Mucosa of stomach (tissue), 1 donor: ENCODE results near the gene HSD17B3.

Experiments used
- H3K27me3 ChIP-seq: one replicate; pipeline ENCODE4 v1.7.0; 2013; ENCODE audit warnings: mild to moderate bottlenecking, low read length; ENCODE audit not compliant: control insufficient read depth, insufficient read depth
- H3K36me3 ChIP-seq: one replicate; pipeline ENCODE4 v1.7.0; 2013; ENCODE audit warnings: low read length; ENCODE audit not compliant: control insufficient read depth, insufficient read depth
- H3K4me1 ChIP-seq: one replicate; pipeline ENCODE4 v1.7.0; 2013; ENCODE audit warnings: mild to moderate bottlenecking, low read length; ENCODE audit not compliant: control insufficient read depth, insufficient read depth
- H3K4me3 ChIP-seq: one replicate; pipeline ENCODE4 v1.7.0; 2013; ENCODE audit warnings: low read length
- H3K9ac ChIP-seq: one replicate; pipeline ENCODE4 v1.7.0; 2013; ENCODE audit warnings: mild to moderate bottlenecking, low read length, moderate library complexity
- H3K9me3 ChIP-seq: one replicate; pipeline ENCODE4 v1.7.0; 2013; ENCODE audit warnings: mild to moderate bottlenecking, low read length, moderate library complexity; ENCODE audit not compliant: control insufficient read depth
- donor health status: Pancreatic carcinoma.

The HSD17B3 gene

GRCh38 chr9:96302021-96302420 lies at the start of gene HSD17B3:
HSD17B3 (minus strand) TSS chr9:96302176; CDS start chr9:96302104, 72 bp downstream.
- H3K4me1 ChIP-seq, result no peaks in the 10 kb centered on the region
- H3K27me3 ChIP-seq, result no peaks in the 10 kb centered on the region
- H3K4me3 ChIP-seq, result no peak within 1 kb of the TSS
- H3K36me3 ChIP-seq, result no peaks in the 10 kb centered on the region
- H3K9ac ChIP-seq, result no peak within 1 kb of the TSS
- H3K9me3 ChIP-seq, result no peaks in the 10 kb centered on the region

- Histone ChIP-seq H3K9ac (no peak overlapping the region), H3K27me3 (no peaks in the 10 kb centered on the region), H3K36me3 (peaks cover 1% of the 10 kb centered on the region), H3K4me3 (no peak overlapping the region), H3K9me3 (no peaks in the 10 kb centered on the region), H3K4me1 (no peaks in the 10 kb centered on the region)
Observed at GRCh38 chr9:96350866-96351265, 48.9 kb upstream of the HSD17B3 start.

- H3K9ac ChIP-seq, result no peak overlapping the region
- H3K27me3 ChIP-seq, result no peaks in the 10 kb centered on the region
- H3K4me3 ChIP-seq, result no peak overlapping the region
- peaks cover 5% of the 10 kb centered on the region for H3K36me3 ChIP-seq
- peaks cover 11% of the 10 kb centered on the region for H3K4me1 ChIP-seq
- H3K9me3 ChIP-seq, result no peaks in the 10 kb centered on the region
Observed at GRCh38 chr9:96348261-96348660, 46.3 kb upstream of the HSD17B3 start.

GRCh38 chr9:96345551-96345950 lies 43.6 kb upstream of the HSD17B3 start:
- no peak overlapping the region for H3K9ac ChIP-seq
- no peak overlapping the region for H3K4me3 ChIP-seq
- peaks cover 10% of the 10 kb centered on the region for H3K36me3 ChIP-seq
- H3K27me3 ChIP-seq, result no peaks in the 10 kb centered on the region
- H3K4me1 ChIP-seq, result peaks cover 25% of the 10 kb centered on the region
- no peaks in the 10 kb centered on the region for H3K9me3 ChIP-seq

GRCh38 chr9:96344458-96345180 lies 42.6 kb upstream of the HSD17B3 start:
- peaks cover 10% of the 10 kb centered on the region for H3K36me3 ChIP-seq
- H3K27me3 ChIP-seq, result no peaks in the 10 kb centered on the region
- H3K4me1 ChIP-seq, result peaks cover 29% of the 10 kb centered on the region
- no peak overlapping the region for H3K4me3 ChIP-seq
- no peak overlapping the region for H3K9ac ChIP-seq
- H3K9me3 ChIP-seq, result no peaks in the 10 kb centered on the region

GRCh38 chr9:96343515-96344360 lies 41.8 kb upstream of the HSD17B3 start:
- peaks cover 29% of the 10 kb centered on the region for H3K4me1 ChIP-seq

GRCh38 chr9:96342571-96343245 lies 40.7 kb upstream of the HSD17B3 start:
- Histone ChIP-seq H3K27me3 (no peaks in the 10 kb centered on the region), H3K36me3 (peaks cover 10% of the 10 kb centered on the region), H3K4me3 (no peak overlapping the region), H3K4me1 (peaks cover 29% of the 10 kb centered on the region), H3K9ac (peak overlapping the region; percentile 24), H3K9me3 (no peaks in the 10 kb centered on the region)

More at GRCh38 chr9:96343515-96344360, 41.8 kb upstream of the HSD17B3 start:
- H3K4me3 ChIP-seq, result no peak overlapping the region
- H3K9ac ChIP-seq, result no peak overlapping the region
- H3K27me3 ChIP-seq, result no peaks in the 10 kb centered on the region
- peaks cover 10% of the 10 kb centered on the region for H3K36me3 ChIP-seq
- no peaks in the 10 kb centered on the region for H3K9me3 ChIP-seq

- no peaks in the 10 kb centered on the region for H3K9me3 ChIP-seq
- H3K36me3 ChIP-seq, result peaks cover 7% of the 10 kb centered on the region
- H3K9ac ChIP-seq, result no peak overlapping the region
- H3K4me3 ChIP-seq, result no peak overlapping the region
- peaks cover 29% of the 10 kb centered on the region for H3K4me1 ChIP-seq
- H3K27me3 ChIP-seq, result no peaks in the 10 kb centered on the region
Observed at GRCh38 chr9:96340707-96341106, 38.7 kb upstream of the HSD17B3 start.

GRCh38 chr9:96338299-96338698 lies 36.3 kb upstream of the HSD17B3 start:
- Histone ChIP-seq H3K9ac (no peak overlapping the region), H3K36me3 (peaks cover 5% of the 10 kb centered on the region), H3K4me1 (peaks cover 27% of the 10 kb centered on the region), H3K4me3 (no peak overlapping the region), H3K27me3 (no peaks in the 10 kb centered on the region), H3K9me3 (no peaks in the 10 kb centered on the region)

GRCh38 chr9:96333958-96334357 lies 32.0 kb upstream of the HSD17B3 start:
- Histone ChIP-seq H3K9me3 (no peaks in the 10 kb centered on the region), H3K4me1 (peaks cover 9% of the 10 kb centered on the region), H3K9ac (no peak overlapping the region), H3K4me3 (no peak overlapping the region), H3K27me3 (no peaks in the 10 kb centered on the region), H3K36me3 (no peaks in the 10 kb centered on the region)

- Histone ChIP-seq H3K27me3 (no peaks in the 10 kb centered on the region), H3K4me3 (no peak overlapping the region), H3K36me3 (no peaks in the 10 kb centered on the region), H3K4me1 (peaks cover 9% of the 10 kb centered on the region), H3K9me3 (no peaks in the 10 kb centered on the region), H3K9ac (no peak overlapping the region)
Observed at GRCh38 chr9:96331236-96331947, 29.4 kb upstream of the HSD17B3 start.
